Prostate gland (tissue), 2 donors: Measurements from ENCODE around the gene PTPRD. TPM values are rescaled to one million over a fixed set of nuclear protein-coding genes. Genes with fewer than 3 reads are reported as not detected.

ENCODE experiments used
- DNase-seq: peaks from one replicate; pipeline ENCODE4 v3.0.0-alpha.2; 2019; ENCODE audit warnings: low spot score
- H3K27ac ChIP-seq, 2 donors: fragments of 200-600 bp; sonication (generic); 2 replicates each; pipeline ENCODE4 v1.5.1; 2017 to 2019
- H3K27me3 ChIP-seq: fragments of 200-600 bp; sonication (generic); replicated peaks from 2 replicates; pipeline ENCODE4 v1.5.1; 2019; ENCODE audit not compliant: insufficient read depth
- H3K36me3 ChIP-seq, 2 donors: fragments of 200-600 bp; sonication (generic); 1 replicate in 1 of 2; 2 replicates in 1 of 2; pipeline versions ENCODE4 v1.5.1 to v1.8.1; 2017 to 2019
- H3K4me1 ChIP-seq: fragments of 200-600 bp; sonication (generic); replicated peaks from 2 replicates; pipeline ENCODE4 v1.5.1; 2019
- H3K4me3 ChIP-seq, 2 donors: fragments of 200-600 bp; sonication (generic); 2 replicates each; pipeline ENCODE4 v1.5.1; 2017 to 2019
- H3K9me3 ChIP-seq: fragments of 200-600 bp; sonication (generic); 2 replicates; pipeline ENCODE4 v1.5.1; 2017
- POLR2A ChIP-seq: fragments of 450-650 bp; IDR thresholded peaks from one replicate; pipeline ENCODE4 v1.6.1; 2016; ENCODE audit warnings: antibody characterized with exemption, mild to moderate bottlenecking
- POLR2AphosphoS5 ChIP-seq: sonication (generic); formaldehyde crosslinking; IDR thresholded peaks from one replicate; pipeline ENCODE4 v1.6.1; 2017; ENCODE audit warnings: antibody characterized with exemption
- WGBS: methylation state at CpG from one replicate; pipeline ENCODE4 v1.1.5; 2018; 5-methylcytosine and 5-hydroxymethylcytosine counted together
- intact Hi-C: fragments of 100-400 bp; cut with DNase I; formaldehyde crosslinking; loops from one replicate; pipeline ENCODE4 v1.14.2; 2022
- total RNA-seq, 2 donors: library from RNA; depleted of rRNA; stranded (reverse); fragments of >200 nt; gene quantifications; one replicate each; pipeline ENCODE4 v1.1.0, GENCODE V29; 2016
- TF ChIP-seq, protein P1 (sequence below), 4 experiments: fragments of 200-600 bp in 2 of 4; fragments of 450-650 bp in 2 of 4; sonication (generic) in 2 of 4; IDR thresholded peaks; 1 replicate in 3 of 4; 2 replicates in 1 of 4; pipeline ENCODE4 v1.5.1; 2016 to 2019; ENCODE audit warnings: antibody characterized with exemption in 4 of 4, mild to moderate bottlenecking in 2 of 4, moderate library complexity in 2 of 4

Gene PTPRD
- total RNA-seq, 2 donors from 2014 or later, result 5.8 to 23.1 TPM

- H3K27ac ChIP-seq, result no peak overlapping the region
- TF ChIP-seq POLR2AphosphoS5 (no peak), POLR2A (no peak)
- TF ChIP-seq, protein P1, sequence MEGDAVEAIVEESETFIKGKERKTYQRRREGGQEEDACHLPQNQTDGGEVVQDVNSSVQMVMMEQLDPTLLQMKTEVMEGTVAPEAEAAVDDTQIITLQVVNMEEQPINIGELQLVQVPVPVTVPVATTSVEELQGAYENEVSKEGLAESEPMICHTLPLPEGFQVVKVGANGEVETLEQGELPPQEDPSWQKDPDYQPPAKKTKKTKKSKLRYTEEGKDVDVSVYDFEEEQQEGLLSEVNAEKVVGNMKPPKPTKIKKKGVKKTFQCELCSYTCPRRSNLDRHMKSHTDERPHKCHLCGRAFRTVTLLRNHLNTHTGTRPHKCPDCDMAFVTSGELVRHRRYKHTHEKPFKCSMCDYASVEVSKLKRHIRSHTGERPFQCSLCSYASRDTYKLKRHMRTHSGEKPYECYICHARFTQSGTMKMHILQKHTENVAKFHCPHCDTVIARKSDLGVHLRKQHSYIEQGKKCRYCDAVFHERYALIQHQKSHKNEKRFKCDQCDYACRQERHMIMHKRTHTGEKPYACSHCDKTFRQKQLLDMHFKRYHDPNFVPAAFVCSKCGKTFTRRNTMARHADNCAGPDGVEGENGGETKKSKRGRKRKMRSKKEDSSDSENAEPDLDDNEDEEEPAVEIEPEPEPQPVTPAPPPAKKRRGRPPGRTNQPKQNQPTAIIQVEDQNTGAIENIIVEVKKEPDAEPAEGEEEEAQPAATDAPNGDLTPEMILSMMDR (IDR thresholded peaks at IDR 0.05), result no peak
- no peaks in the 10 kb centered on the region for H3K36me3 ChIP-seq
- no peak overlapping the region for H3K4me3 ChIP-seq
- H3K9me3 ChIP-seq, result no peaks in the 10 kb centered on the region
- no peak for DNase-seq
- 82% methylated on average over 1 of the region's 1 CpG for WGBS
- H3K27me3 ChIP-seq, result no peaks in the 10 kb centered on the region
- intact Hi-C loops, result no loop called here
- H3K4me1 ChIP-seq, result no peaks in the 10 kb centered on the region
These were observed 64.5 kb downstream of the PTPRD start for GRCh38 chr9:10548348-10548747.

GRCh38 chr9:10538073-10538472 lies 74.7 kb downstream of the PTPRD start:
- TF ChIP-seq POLR2AphosphoS5, result no peak
- TF ChIP-seq POLR2A, result no peak
- TF ChIP-seq, protein P1 (IDR thresholded peaks at IDR 0.05), result no peak
- Histone ChIP-seq H3K27ac (no peak overlapping the region), H3K27me3 (no peaks in the 10 kb centered on the region), H3K4me1 (no peaks in the 10 kb centered on the region), H3K9me3 (no peaks in the 10 kb centered on the region), H3K36me3 (no peaks in the 10 kb centered on the region), H3K4me3 (no peak overlapping the region)
- WGBS, result 78% methylated on average over 2 of the region's 2 CpGs
- no peak for DNase-seq
- intact Hi-C loops, result no loop called here

DNA sequence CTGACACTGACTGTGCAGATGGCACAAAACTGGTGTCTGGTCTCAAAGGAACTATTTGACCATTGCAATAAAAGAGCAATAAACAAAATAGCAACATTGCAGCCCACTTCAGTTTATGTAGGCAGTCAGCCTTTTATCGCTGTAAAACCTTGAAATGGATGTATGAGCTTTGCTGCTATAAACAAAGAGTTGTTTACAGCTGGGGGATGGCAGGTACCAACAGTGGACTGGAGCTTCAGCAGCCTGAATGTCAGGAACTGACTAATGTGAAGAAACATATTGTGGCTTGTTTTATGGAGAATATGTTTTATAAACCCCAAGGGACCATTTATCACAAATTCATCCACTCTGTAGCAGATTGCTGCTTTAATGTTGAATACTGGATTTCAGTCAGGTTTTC lies 78.0 kb downstream of the PTPRD start:
- Histone ChIP-seq H3K9me3 (no peaks in the 10 kb centered on the region), H3K4me3 (no peak overlapping the region), H3K36me3 (no peaks in the 10 kb centered on the region), H3K27ac (no peak overlapping the region), H3K27me3 (no peaks in the 10 kb centered on the region), H3K4me1 (no peaks in the 10 kb centered on the region)
- DNase-seq, result no peak
- WGBS, result 3% methylated on average over 1 of the region's 1 CpG
- intact Hi-C loops, result no loop called here
- TF ChIP-seq POLR2AphosphoS5, result no peak

GRCh38 chr9:10525972-10526371 lies 86.8 kb downstream of the PTPRD start:
- no peaks in the 10 kb centered on the region for H3K9me3 ChIP-seq
- no peaks in the 10 kb centered on the region for H3K27me3 ChIP-seq
- no peak overlapping the region for H3K27ac ChIP-seq
- no peak overlapping the region for H3K4me3 ChIP-seq
- H3K4me1 ChIP-seq, result no peaks in the 10 kb centered on the region
- TF ChIP-seq POLR2A, result no peak
- TF ChIP-seq, protein P1 (IDR thresholded peaks at IDR 0.05), result no peak
- no peak for TF ChIP-seq POLR2AphosphoS5
- intact Hi-C loops, result no loop called here
- no peak for DNase-seq
- H3K36me3 ChIP-seq, result no peaks in the 10 kb centered on the region
- 70% methylated on average over 1 of the region's 1 CpG for WGBS

DNA sequence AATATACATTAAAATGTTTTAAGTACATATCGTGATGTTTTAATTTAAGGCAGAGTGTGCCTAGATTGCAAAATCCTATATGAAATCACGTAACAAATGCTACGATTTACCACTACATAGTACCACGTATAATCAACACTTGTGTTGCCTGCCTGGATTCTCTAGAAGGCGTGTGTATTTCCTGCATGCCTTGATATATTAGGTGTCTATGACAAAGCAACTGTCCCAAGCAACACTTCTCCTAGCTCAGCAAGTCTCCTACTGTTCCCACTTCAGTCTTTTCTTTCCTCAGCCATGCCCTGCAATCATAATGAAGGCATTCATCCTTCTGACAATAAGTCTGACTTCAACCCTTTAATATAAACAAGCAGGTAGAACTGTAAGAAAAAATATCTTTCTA lies 89.6 kb downstream of the PTPRD start:
- no peak for DNase-seq
- Histone ChIP-seq H3K27me3 (no peaks in the 10 kb centered on the region), H3K4me1 (no peaks in the 10 kb centered on the region), H3K36me3 (no peaks in the 10 kb centered on the region), H3K9me3 (no peaks in the 10 kb centered on the region), H3K27ac (no peak overlapping the region), H3K4me3 (no peak overlapping the region)
- TF ChIP-seq POLR2A (no peak), POLR2AphosphoS5 (no peak)
- TF ChIP-seq, protein P1 (IDR thresholded peaks at IDR 0.05), result no peak
- whole genome bisulfite sequencing, result 74% methylated on average over 5 of the region's 5 CpGs
- intact Hi-C loops, result no loop called here
